HepG2 (cell line): ENCODE results near the gene SERPINA3. TPM values are rescaled to one million over a fixed set of nuclear protein-coding genes. Genes with fewer than 3 reads are reported as not detected.

ENCODE experiments used
- ARID5B ChIP-seq: IDR thresholded peaks from 2 replicates; pipeline ENCODE4 v1.4.0; 2020; ENCODE audit warnings: mild to moderate bottlenecking, missing genetic modification reagents
- CBX1 ChIP-seq: IDR thresholded peaks from one replicate; pipeline ENCODE4 v1.6.1; 2016; ENCODE audit warnings: antibody characterized with exemption, low read depth
- MAFF ChIP-seq: IDR thresholded peaks from 2 replicates; pipeline ENCODE4 v1.6.1; 2011; ENCODE audit warnings: low read depth, low read length, improper control_type of control experiment
- NFATC3 ChIP-seq: sonication (generic); formaldehyde crosslinking; IDR thresholded peaks from 2 replicates; pipeline ENCODE4 v1.5.1; 2020; ENCODE audit warnings: mild to moderate bottlenecking, missing genetic modification reagents
- NFIC ChIP-seq: IDR thresholded peaks from 2 replicates; pipeline ENCODE4 v1.6.1; 2012; ENCODE audit warnings: mild to moderate bottlenecking, low read length, inconsistent platforms
- POLR2A ChIP-seq, 2 experiments: IDR thresholded peaks; 2 replicates each; pipeline ENCODE4 v1.6.1; 2011; ENCODE audit warnings: low read depth in 2 of 2, low read length in 2 of 2, mild to moderate bottlenecking in 1 of 2, moderate library complexity in 1 of 2; ENCODE audit not compliant: insufficient read depth in 1 of 2
- SIX1 ChIP-seq: sonication (generic); formaldehyde crosslinking; IDR thresholded peaks from 2 replicates; pipeline ENCODE4 v1.4.0; 2020; ENCODE audit warnings: missing genetic modification reagents, borderline replicate concordance
- SKI ChIP-seq: fragments of 450-650 bp; IDR thresholded peaks from one replicate; pipeline ENCODE4 v1.6.1; 2018; ENCODE audit warnings: mild to moderate bottlenecking; ENCODE audit not compliant: partially characterized antibody
- SMAD3 ChIP-seq: sonication (generic); formaldehyde crosslinking; IDR thresholded peaks from 2 replicates; pipeline ENCODE4 v1.4.0; 2020; ENCODE audit warnings: missing genetic modification reagents
- ZBTB38 ChIP-seq: sonication (generic); formaldehyde crosslinking; IDR thresholded peaks from 2 replicates; pipeline ENCODE4 v1.5.1; 2020; ENCODE audit warnings: mild to moderate bottlenecking, missing genetic modification reagents
- ZFP36 ChIP-seq: fragments of 150-350 bp; IDR thresholded peaks from 2 replicates; pipeline ENCODE4 v1.6.1; 2018; ENCODE audit warnings: borderline replicate concordance, low read length, low read depth; ENCODE audit not compliant: partially characterized antibody
- ZKSCAN8 ChIP-seq: IDR thresholded peaks from 2 replicates; pipeline ENCODE4 v1.6.1; 2016; ENCODE audit warnings: borderline replicate concordance, missing genetic modification reagents, missing compliant biosample characterization
- ZNF10 ChIP-seq: sonication (generic); formaldehyde crosslinking; IDR thresholded peaks from 2 replicates; pipeline ENCODE4 v1.4.0; 2020; ENCODE audit warnings: mild to moderate bottlenecking, low read depth, missing genetic modification reagents, borderline replicate concordance
- ZNF138 ChIP-seq: sonication (generic); formaldehyde crosslinking; IDR thresholded peaks from 2 replicates; pipeline ENCODE4 v1.5.0; 2020; ENCODE audit warnings: mild to moderate bottlenecking, low read depth, missing genetic modification reagents
- ZNF251 ChIP-seq: sonication (generic); formaldehyde crosslinking; IDR thresholded peaks from 2 replicates; pipeline ENCODE4 v1.9.0; 2021; ENCODE audit warnings: mild to moderate bottlenecking, missing genetic modification reagents
- ZNF263 ChIP-seq: sonication (generic); formaldehyde crosslinking; IDR thresholded peaks from 2 replicates; pipeline ENCODE4 v1.4.0; 2020; ENCODE audit warnings: missing genetic modification reagents
- ZNF335 ChIP-seq: sonication (generic); formaldehyde crosslinking; IDR thresholded peaks from 2 replicates; pipeline ENCODE4 v1.4.0; 2020; ENCODE audit warnings: missing genetic modification reagents
- ZNF367 ChIP-seq: sonication (generic); formaldehyde crosslinking; IDR thresholded peaks from 2 replicates; pipeline ENCODE4 v1.4.0; 2020; ENCODE audit warnings: missing genetic modification reagents, borderline replicate concordance
- ZNF431 ChIP-seq: sonication (generic); formaldehyde crosslinking; IDR thresholded peaks from 2 replicates; pipeline ENCODE4 v1.9.0; 2022; ENCODE audit warnings: missing genetic modification reagents, low read depth, mild to moderate bottlenecking, borderline replicate concordance
- ZNF484 ChIP-seq: sonication (generic); formaldehyde crosslinking; IDR thresholded peaks from 2 replicates; pipeline ENCODE4 v1.5.1; 2020; ENCODE audit warnings: mild to moderate bottlenecking, low read depth, missing genetic modification reagents, borderline replicate concordance
- ZNF547 ChIP-seq: sonication (generic); formaldehyde crosslinking; IDR thresholded peaks from 2 replicates; pipeline ENCODE4 v1.5.1; 2020; ENCODE audit warnings: mild to moderate bottlenecking, missing genetic modification reagents
- ZNF619 ChIP-seq: sonication (generic); formaldehyde crosslinking; IDR thresholded peaks from 2 replicates; pipeline ENCODE4 v1.4.0; 2020; ENCODE audit warnings: mild to moderate bottlenecking, missing genetic modification reagents
- ZNF670 ChIP-seq: sonication (generic); formaldehyde crosslinking; IDR thresholded peaks from 2 replicates; pipeline ENCODE4 v1.8.0; 2022; ENCODE audit warnings: mild to moderate bottlenecking, missing genetic modification reagents, borderline replicate concordance
- ZNF674 ChIP-seq: sonication (generic); formaldehyde crosslinking; IDR thresholded peaks from 2 replicates; pipeline ENCODE4 v1.5.0; 2020; ENCODE audit warnings: low read depth, mild to moderate bottlenecking, missing genetic modification reagents
- ZNF850 ChIP-seq: sonication (generic); formaldehyde crosslinking; conservative IDR thresholded peaks from 2 replicates; pipeline ENCODE4 v1.9.0; 2021; ENCODE audit warnings: mild to moderate bottlenecking, missing genetic modification reagents
- polyA plus RNA-seq, 8 experiments: library from polyadenylated mRNA; depleted of rRNA in 3 of 8; stranded (reverse) in 7 of 8; unstranded in 1 of 8; fragments of >200 nt; fragmentation: Illumina TruSeq in 4 of 8; extraction: Trizol in 4 of 8; gene quantifications; 2 replicates each; pipeline versions ENCODE4 v1.2.1 to v1.2.3, GENCODE V29; 2011 to 2016; ENCODE audit warnings: low read depth in 4 of 8, missing spikeins in 1 of 8, mixed read lengths in 1 of 8; ENCODE audit not compliant: insufficient read depth in 1 of 8
- total RNA-seq, 5 experiments: library from RNA; depleted of rRNA; stranded (reverse); fragments of >200 nt; fragmentation: Illumina TruSeq; extraction: Trizol; gene quantifications; 2 replicates each; pipeline ENCODE4 v1.2.3, GENCODE V29; 2016; ENCODE audit warnings: low read depth in 1 of 5
- TF ChIP-seq, protein P1 (sequence below): sonication (generic); formaldehyde crosslinking; conservative IDR thresholded peaks from 2 replicates; pipeline ENCODE4 v1.4.0; 2020; ENCODE audit warnings: mild to moderate bottlenecking, missing genetic modification reagents, moderate library complexity

The SERPINA3 gene
- total and polyA plus RNA-seq, 2 of the 13 experiments (the other 11 are each of a cell fraction or from before 2014, with no cell fraction given) = 825 to 2,200 TPM

DNA sequence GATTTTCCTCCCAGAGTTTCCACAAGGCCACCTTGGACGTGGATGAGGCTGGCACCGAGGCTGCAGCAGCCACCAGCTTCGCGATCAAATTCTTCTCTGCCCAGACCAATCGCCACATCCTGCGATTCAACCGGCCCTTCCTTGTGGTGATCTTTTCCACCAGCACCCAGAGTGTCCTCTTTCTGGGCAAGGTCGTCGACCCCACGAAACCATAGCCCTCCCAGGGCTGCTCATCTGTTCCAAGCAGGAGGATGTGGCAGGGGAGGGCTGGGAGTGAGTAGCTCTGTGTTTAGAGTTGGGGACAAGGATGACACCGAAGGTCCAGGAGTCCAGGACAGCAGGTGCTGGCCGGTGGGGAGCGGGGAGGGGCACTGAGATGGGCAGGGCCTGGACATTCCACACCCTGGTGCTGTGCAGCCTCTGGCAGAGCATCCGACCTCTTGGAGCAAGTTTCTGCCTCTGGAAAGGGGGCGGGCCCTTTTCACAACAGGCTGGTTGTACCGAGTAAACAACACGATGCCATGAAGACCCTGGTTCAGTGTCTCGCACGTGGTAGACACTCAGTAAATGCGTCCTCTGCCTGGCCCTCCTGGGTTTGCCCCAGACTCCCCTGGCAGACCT lies 42.7 kb upstream of the SERPINA3 start (continued):
- no peak for TF ChIP-seq MAFF
- no peak for TF ChIP-seq ZNF251 (CRISPR knock-in tag)
- TF ChIP-seq ZNF138 (CRISPR knock-in tag) = 0 out of 2 replicates have a peak, but pooled peaks have one; percentile 21
- no peak for TF ChIP-seq ZNF484 (CRISPR knock-in tag)
- TF ChIP-seq ZKSCAN8 = no peak; the same call in 1 of the 2 replicates
- 0 out of 2 replicates have a peak, but pooled peaks have one; percentile 36 for TF ChIP-seq ZNF335 (CRISPR knock-in tag)
- TF ChIP-seq ZNF263 = no peak
- no peak for TF ChIP-seq ZNF547 (CRISPR knock-in tag)
- no peak for TF ChIP-seq SIX1 (CRISPR knock-in tag)
- no peak for TF ChIP-seq ZNF674 (CRISPR knock-in tag)
- TF ChIP-seq ZNF431 (CRISPR knock-in tag) = peak; percentile 58; the same call in 1 of the 2 replicates
- no peak for TF ChIP-seq ZFP36
- no peak for TF ChIP-seq ZNF367 (CRISPR knock-in tag)
- no peak for TF ChIP-seq NFATC3 (CRISPR knock-in tag)
- no peak for TF ChIP-seq ZNF670 (CRISPR knock-in tag)
- no peak for TF ChIP-seq SKI
- TF ChIP-seq, protein P1, sequence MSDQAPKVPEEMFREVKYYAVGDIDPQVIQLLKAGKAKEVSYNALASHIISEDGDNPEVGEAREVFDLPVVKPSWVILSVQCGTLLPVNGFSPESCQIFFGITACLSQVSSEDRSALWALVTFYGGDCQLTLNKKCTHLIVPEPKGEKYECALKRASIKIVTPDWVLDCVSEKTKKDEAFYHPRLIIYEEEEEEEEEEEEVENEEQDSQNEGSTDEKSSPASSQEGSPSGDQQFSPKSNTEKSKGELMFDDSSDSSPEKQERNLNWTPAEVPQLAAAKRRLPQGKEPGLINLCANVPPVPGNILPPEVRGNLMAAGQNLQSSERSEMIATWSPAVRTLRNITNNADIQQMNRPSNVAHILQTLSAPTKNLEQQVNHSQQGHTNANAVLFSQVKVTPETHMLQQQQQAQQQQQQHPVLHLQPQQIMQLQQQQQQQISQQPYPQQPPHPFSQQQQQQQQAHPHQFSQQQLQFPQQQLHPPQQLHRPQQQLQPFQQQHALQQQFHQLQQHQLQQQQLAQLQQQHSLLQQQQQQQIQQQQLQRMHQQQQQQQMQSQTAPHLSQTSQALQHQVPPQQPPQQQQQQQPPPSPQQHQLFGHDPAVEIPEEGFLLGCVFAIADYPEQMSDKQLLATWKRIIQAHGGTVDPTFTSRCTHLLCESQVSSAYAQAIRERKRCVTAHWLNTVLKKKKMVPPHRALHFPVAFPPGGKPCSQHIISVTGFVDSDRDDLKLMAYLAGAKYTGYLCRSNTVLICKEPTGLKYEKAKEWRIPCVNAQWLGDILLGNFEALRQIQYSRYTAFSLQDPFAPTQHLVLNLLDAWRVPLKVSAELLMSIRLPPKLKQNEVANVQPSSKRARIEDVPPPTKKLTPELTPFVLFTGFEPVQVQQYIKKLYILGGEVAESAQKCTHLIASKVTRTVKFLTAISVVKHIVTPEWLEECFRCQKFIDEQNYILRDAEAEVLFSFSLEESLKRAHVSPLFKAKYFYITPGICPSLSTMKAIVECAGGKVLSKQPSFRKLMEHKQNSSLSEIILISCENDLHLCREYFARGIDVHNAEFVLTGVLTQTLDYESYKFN = peak; percentile 68
- TF ChIP-seq CBX1 = no peak
- TF ChIP-seq ZBTB38 (CRISPR knock-in tag) = no peak; the same call in 1 of the 2 replicates
- TF ChIP-seq POLR2A (IDR thresholded peaks at IDR 0.05; ENCODE audit: insufficient read depth in 1 of 2, low read depth in 2 of 2, low read length in 2 of 2) = no peak
- TF ChIP-seq ZNF850 (CRISPR knock-in tag) = no peak
- TF ChIP-seq NFIC = no peak
- TF ChIP-seq ZNF619 = no peak
- no peak for TF ChIP-seq ZNF10
- TF ChIP-seq SMAD3 (CRISPR knock-in tag) = no peak
- TF ChIP-seq ARID5B (CRISPR knock-in tag) = peak; percentile 53
